ENCODE results near the gene OPCML. TPM values are rescaled to one million over a fixed set of nuclear protein-coding genes. Genes with fewer than 3 reads are reported as not detected.

OPCML gene
- total and polyA plus RNA-seq, 2 experiments from 2014 or later = 0.21 to 0.51 TPM

- DNase-seq (ENCODE audit: low read depth in 1 of 2, low spot score in 1 of 2) = peak in 1 of 2 donors; percentile 46
These were observed 1036.0 kb downstream of the OPCML start for GRCh38 chr11:132496341-132496740.

DNA sequence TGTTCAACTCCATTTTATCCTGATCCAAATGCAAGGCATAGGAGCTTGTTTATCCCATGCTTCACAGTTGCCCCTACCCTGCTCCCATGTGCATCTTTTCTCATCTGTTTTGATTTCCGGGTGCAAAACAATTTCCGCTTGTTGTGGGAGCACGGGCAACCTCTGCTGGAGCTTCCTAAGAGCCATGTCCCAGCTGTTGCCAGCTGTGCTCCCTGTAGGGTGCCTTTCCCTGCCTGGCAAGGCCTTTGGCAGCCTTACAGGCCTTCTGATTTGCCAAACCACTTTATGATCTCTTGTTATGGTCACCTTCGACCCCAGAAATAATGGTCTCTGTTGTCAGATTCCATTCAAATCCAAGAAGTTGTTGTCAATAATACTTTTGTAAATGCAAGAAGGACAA lies 1038.5 kb downstream of the OPCML start:
- no peaks in the 10 kb centered on the region for H3K4me1 ChIP-seq (ENCODE audit: low read depth)
- H3K4me3 ChIP-seq = no peak overlapping the region
- no peak for DNase-seq (ENCODE audit: low read depth in 1 of 2, low spot score in 1 of 2)
- no peak overlapping the region for H3K27ac ChIP-seq
- H3K27me3 ChIP-seq = no peaks in the 10 kb centered on the region
- TF ChIP-seq CTCF (IDR thresholded peaks at IDR 0.05; ENCODE audit: low read depth, low read length) = no peak
- no peaks in the 10 kb centered on the region for H3K9me3 ChIP-seq (ENCODE audit: low read depth)
- H3K36me3 ChIP-seq = no peaks in the 10 kb centered on the region

More at GRCh38 chr11:132496341-132496740, 1036.0 kb downstream of the OPCML start:
- H3K4me1 ChIP-seq (ENCODE audit: low read depth) = no peaks in the 10 kb centered on the region
- H3K27ac ChIP-seq = no peak overlapping the region
- TF ChIP-seq CTCF (IDR thresholded peaks at IDR 0.05; ENCODE audit: low read depth, low read length) = no peak
- no peaks in the 10 kb centered on the region for H3K27me3 ChIP-seq
- no peaks in the 10 kb centered on the region for H3K36me3 ChIP-seq
- H3K4me3 ChIP-seq = no peak overlapping the region
- no peaks in the 10 kb centered on the region for H3K9me3 ChIP-seq (ENCODE audit: low read depth)

DNA sequence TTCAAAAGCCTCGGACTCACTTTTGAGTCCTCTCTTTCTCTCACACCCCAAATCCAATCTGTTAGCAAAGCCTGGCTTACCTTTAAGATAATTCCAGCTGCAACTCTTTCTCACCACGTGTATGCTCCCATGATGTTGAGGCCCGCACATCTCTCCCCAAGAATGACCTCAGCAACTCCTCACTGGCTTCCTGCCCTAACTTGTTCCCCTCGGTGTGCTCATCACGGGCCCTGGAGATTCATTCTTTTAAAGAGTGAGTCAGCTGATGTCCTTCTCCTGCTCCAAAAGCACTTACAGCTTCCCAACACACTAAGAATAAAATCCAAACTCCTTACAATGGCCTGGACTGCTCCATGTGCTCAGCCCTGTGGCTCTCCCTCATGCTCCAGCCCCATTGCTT lies 1041.3 kb downstream of the OPCML start:
- no peak for TF ChIP-seq CTCF (IDR thresholded peaks at IDR 0.05; ENCODE audit: low read depth, low read length)
- DNase-seq (ENCODE audit: low read depth in 1 of 2, low spot score in 1 of 2) = peak in 1 of 2 donors; percentile 25
- no peak overlapping the region for H3K27ac ChIP-seq

GRCh38 chr11:132486060-132486459 lies 1046.2 kb downstream of the OPCML start:
- Histone ChIP-seq H3K4me1 (ENCODE audit: low read depth) (no peaks in the 10 kb centered on the region), H3K4me3 (no peak overlapping the region), H3K9me3 (ENCODE audit: low read depth) (no peaks in the 10 kb centered on the region), H3K27me3 (no peaks in the 10 kb centered on the region), H3K36me3 (no peaks in the 10 kb centered on the region), H3K27ac (no peak overlapping the region)
- DNase-seq (ENCODE audit: low read depth in 1 of 2, low spot score in 1 of 2) = no peak
- TF ChIP-seq CTCF (IDR thresholded peaks at IDR 0.05; ENCODE audit: low read depth, low read length) = no peak

More for the DNA sequence above, 1041.3 kb downstream of the OPCML start:
- Histone ChIP-seq H3K36me3 (no peaks in the 10 kb centered on the region), H3K27me3 (no peaks in the 10 kb centered on the region), H3K9me3 (ENCODE audit: low read depth) (no peaks in the 10 kb centered on the region), H3K4me1 (ENCODE audit: low read depth) (no peaks in the 10 kb centered on the region), H3K4me3 (no peak overlapping the region)

DNA sequence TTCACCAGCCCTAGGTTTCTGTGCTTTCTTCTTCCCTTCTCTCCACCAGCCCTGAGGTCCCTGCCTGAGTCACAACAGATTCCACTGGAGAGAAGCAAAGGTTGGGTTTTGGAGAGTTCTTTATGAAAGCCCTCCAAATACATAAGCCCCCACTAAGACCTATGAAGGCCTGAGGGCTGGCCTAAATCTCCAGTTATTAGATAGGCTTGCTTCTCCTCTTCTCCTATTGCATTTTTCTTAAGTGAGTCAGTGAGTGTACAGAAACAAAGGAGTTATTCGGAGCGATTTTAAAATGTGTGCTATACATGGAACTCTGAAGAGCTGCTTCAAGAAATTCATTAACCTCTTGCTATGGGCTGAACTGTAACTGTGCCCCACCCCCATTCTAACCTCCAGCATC lies 1057.3 kb downstream of the OPCML start:
- TF ChIP-seq CTCF (IDR thresholded peaks at IDR 0.05; ENCODE audit: low read depth, low read length) = no peak
- peak in 1 of 2 donors; percentile 12 for DNase-seq (ENCODE audit: low read depth in 1 of 2, low spot score in 1 of 2)
- H3K4me1 ChIP-seq (ENCODE audit: low read depth) = no peaks in the 10 kb centered on the region

More for the DNA sequence above, 1057.3 kb downstream of the OPCML start:
- H3K27me3 ChIP-seq = no peaks in the 10 kb centered on the region
- no peaks in the 10 kb centered on the region for H3K9me3 ChIP-seq (ENCODE audit: low read depth)
- H3K36me3 ChIP-seq = no peaks in the 10 kb centered on the region
- H3K4me3 ChIP-seq = no peak overlapping the region
- H3K27ac ChIP-seq = no peak overlapping the region

All from cardiac muscle cell (in vitro differentiated cells and primary cell).